Adipose tissue (tissue), 3 donors: ENCODE results near the gene AFDN. TPM values are rescaled to one million over a fixed set of nuclear protein-coding genes. Genes with fewer than 3 reads are reported as not detected.

ENCODE experiments used
- H3K27ac ChIP-seq: one replicate; pipeline ENCODE4 v1.5.1; 2013; ENCODE audit warnings: low read depth, low read length
- WGBS, 3 donors: extraction: QIAGEN DNeasy Blood & Tissue Kit; methylation state at CpG; one replicate each; pipeline ENCODE4 v1.1.7; 2013; 5-methylcytosine and 5-hydroxymethylcytosine counted together
- polyA plus RNA-seq, 3 donors: library from polyadenylated mRNA; stranded (reverse); fragments of 200-250 nt; gene quantifications; one replicate each; pipeline ENCODE4 v1.2.3, GENCODE V29; 2013
- donor health status: healthy with polysubstance abuse.
- donor health status: Bipolar disorder and iron deficiency.
- donor health status: healthy.

Gene AFDN
- polyA plus RNA-seq, 3 donors, result 29.4 to 45.3 (median 29.8) TPM

DNA sequence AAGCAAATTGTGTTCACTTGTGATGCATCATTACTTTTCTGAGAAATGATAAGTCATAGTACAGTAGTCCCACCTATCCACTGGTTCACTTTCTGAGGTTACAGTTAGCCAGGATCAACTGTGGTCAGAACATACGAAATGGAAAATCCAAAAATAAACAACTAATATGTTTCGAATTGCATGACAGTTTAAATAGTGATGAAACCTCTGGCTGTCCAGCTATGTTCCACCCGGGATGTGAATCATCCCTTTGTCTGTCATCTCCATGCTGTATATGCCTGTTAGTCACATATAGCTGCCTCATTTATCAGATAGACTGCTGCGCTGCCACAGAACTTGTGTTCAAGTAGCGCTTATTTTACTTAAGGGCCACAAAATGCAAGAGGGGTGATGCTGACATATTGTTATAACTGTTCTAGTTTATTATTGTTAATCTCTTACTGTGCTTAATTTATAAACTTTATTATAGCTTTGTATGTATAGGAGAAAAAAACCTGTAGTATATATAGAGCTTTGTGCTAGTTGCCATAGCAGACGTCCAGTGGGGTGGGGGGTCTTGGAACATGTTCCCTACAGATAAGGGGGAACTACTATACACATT, 29.2 kb downstream of the AFDN start:
- H3K27ac ChIP-seq, result no peak overlapping the region
- 77 to 90% (median 78%) methylated on average over 6 of the region's 6 CpGs for WGBS, 3 donors

- H3K27ac ChIP-seq, result no peak overlapping the region
- WGBS, 3 donors, result 96 to 98% (median 97%) methylated on average over 1 of the region's 1 CpG
These were observed 29.8 kb downstream of the AFDN start for GRCh38 chr6:167856474-167856873.

DNA sequence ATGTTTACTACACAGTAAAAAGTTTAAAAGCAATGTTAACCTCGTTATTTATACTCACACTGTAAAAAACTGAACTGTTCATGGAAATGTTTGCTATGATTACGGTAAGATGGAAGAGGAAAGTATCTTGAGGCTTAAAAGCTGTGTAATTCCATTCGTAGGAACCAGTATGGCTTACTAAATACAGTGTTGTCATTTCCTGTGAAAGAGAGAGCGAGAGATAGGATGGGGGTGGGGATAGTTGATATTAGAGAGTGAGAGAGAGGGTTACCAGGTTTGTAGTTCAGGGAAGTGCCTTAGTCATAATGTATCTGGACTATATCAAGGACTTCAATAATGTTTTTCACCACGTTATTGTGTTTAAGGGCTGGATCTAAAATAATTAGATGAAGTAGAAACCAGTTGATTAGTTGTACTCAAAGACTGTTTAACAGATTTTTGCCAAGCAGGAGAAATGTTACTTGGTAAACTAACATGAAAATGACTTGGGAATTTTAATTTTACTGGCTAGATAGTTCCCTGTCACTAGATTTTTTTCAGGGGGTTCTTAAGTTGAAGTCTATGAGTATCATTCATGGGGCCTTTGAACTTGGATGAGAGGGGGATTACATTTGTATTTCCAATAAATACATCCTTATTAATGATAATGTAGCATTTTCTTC, 30.4 kb downstream of the AFDN start:
- H3K27ac ChIP-seq, result no peak overlapping the region
- 62 to 81% (median 66%) methylated on average over 5 of the region's 5 CpGs for WGBS, 3 donors

GRCh38 chr6:167858086-167858591, 31.4 kb downstream of the AFDN start:
- WGBS, 3 donors, result 15 to 39% (median 30%) methylated on average over 1 of the region's 1 CpG
- H3K27ac ChIP-seq, result no peak overlapping the region

DNA sequence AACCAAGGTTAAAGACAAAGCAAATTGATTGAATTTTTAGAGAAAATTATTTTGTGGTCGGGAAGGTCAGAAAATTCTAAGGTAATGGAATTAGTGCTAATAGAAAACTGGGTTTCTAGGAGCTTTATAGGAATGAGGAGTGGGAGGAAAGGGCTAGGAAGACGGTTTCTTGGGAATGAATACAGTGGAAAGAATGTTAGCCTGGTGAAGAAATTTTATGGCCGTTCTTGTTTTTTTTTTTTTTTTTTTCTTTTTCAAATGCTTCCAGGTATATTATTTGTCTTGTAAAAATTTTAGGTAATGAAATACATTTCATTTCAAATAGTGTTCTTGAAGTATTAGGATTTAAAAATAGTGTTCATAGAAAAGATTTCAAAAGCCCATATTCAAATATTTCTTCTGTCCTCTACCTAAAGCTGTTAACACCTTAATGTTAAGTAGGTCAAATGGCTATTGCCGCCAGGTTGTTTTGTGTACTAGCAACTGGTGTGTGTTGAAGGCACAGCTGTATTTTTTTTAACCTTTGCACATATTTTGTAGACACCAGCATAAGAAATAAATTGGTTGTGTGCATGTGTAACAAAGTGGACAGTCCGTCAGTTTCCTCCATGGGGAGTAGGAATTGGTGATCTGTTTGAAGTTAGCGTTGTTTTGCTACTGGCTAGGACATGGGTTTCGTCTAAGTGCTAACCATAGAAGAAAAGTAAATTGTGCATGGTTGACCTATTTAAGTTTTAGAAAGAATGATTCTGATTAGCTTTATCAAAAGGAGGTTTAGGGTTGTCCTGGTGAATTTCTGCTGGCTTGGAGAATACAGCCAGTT, 32.3 kb downstream of the AFDN start:
- WGBS, 3 donors, result 48 to 56% (median 50%) methylated on average over 7 of the region's 7 CpGs
- H3K27ac ChIP-seq, result no peak overlapping the region

- WGBS, 3 donors, result 61 to 68% (median 63%) methylated on average over 4 of the region's 4 CpGs
- no peak overlapping the region for H3K27ac ChIP-seq
These were observed 34.0 kb downstream of the AFDN start for GRCh38 chr6:167860550-167861226.

GRCh38 chr6:167861424-167861823, 34.7 kb downstream of the AFDN start:
- H3K27ac ChIP-seq, result no peak overlapping the region

- WGBS, 3 donors, result 89 to 94% (median 89%) methylated on average over 4 of the region's 4 CpGs
- no peak overlapping the region for H3K27ac ChIP-seq
These were observed 37.2 kb downstream of the AFDN start for GRCh38 chr6:167863897-167864296.

- 79 to 82% (median 82%) methylated on average over 8 of the region's 8 CpGs for WGBS, 3 donors
These were observed 39.9 kb downstream of the AFDN start for GRCh38 chr6:167866642-167867041.

DNA sequence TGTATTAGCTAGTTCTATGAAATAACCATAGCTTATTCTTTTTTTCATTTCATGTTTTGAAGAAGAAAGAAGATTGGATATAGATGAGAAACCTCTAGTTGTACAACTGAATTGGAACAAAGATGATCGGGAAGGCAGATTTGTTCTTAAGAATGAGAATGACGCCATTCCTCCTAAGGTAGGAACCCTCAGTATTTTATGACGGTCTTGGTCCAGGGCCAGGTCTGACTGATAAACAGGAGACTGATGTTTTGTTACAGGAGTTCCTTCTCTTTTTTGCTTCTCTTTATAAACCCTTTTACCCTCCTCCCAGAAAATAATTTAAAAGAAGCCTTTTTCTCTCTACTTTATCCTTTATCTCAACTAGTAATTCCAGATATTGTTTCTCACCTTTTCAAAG, 43.6 kb downstream of the AFDN start:
- H3K27ac ChIP-seq, result no peak overlapping the region
- WGBS, 3 donors, result 64 to 75% (median 71%) methylated on average over 3 of the region's 3 CpGs

More at GRCh38 chr6:167866642-167867041, 39.9 kb downstream of the AFDN start:
- H3K27ac ChIP-seq, result no peak overlapping the region

DNA sequence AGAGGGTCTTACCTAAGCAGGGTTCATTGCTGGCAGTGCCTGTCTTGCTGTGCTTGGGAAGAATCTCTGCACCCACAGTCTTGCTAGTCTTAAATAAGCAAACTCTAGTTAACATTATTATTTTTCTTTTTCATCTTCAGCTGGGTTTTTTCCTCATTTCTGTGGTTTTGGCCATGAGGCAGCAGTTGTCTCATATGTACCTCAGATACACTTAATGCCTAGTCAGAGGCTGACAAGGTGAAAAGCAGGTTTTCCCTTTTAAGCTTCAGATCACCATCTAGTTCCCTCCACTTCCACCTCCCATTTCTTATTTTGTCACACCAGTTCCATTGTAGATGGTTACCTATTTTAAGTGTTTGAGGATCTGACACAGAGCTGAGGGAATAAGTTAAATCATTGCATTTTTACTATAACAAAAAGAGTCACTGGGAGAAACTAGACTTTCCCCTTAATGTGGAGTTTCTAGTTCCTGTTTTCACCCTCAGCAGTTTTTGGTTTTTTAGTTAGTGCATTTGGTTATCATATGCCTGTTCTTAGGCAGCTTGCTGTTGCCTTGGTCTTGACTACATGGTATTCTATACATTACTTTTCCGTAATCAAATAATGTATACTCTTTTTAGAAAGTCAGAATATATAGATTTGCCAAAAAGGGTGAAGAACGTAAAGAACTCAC, 46.0 kb downstream of the AFDN start:
- WGBS, 3 donors, result 92 to 94% (median 93%) methylated on average over 2 of the region's 2 CpGs
- no peak overlapping the region for H3K27ac ChIP-seq

GRCh38 chr6:167877994-167878779, 51.5 kb downstream of the AFDN start:
- 93 to 99% (median 94%) methylated on average over 9 of the region's 9 CpGs for WGBS, 3 donors
- no peak overlapping the region for H3K27ac ChIP-seq

- 78 to 100% (median 96%) methylated on average over 1 of the region's 1 CpG for WGBS, 3 donors
- no peak overlapping the region for H3K27ac ChIP-seq
These were observed 52.9 kb downstream of the AFDN start for GRCh38 chr6:167879612-167880011.

- 82 to 96% (median 92%) methylated on average over 2 of the region's 2 CpGs for WGBS, 3 donors
- H3K27ac ChIP-seq, result no peak overlapping the region
These were observed 54.6 kb downstream of the AFDN start for GRCh38 chr6:167881327-167881726.

GRCh38 chr6:167882244-167882643, 55.5 kb downstream of the AFDN start:
- no peak overlapping the region for H3K27ac ChIP-seq
- WGBS, 3 donors, result 96 to 98% (median 97%) methylated on average over 6 of the region's 6 CpGs

- H3K27ac ChIP-seq, result no peak overlapping the region
These were observed 61.4 kb downstream of the AFDN start for GRCh38 chr6:167888098-167888497.
